Stimulated activated CD8-positive, alpha-beta memory T cell treated with anti-CD3 and anti-CD28 coated beads, Interleukin-12 subunit alpha, Interleukin-12 subunit beta, amount 100 ng/mL, for 24 hours (primary cell): Measurements from ENCODE around the gene SLFN12L.

Experiments
- DNase-seq: peaks from one replicate; pipeline ENCODE4 v3.0.0-alpha.2; 2020; ENCODE audit errors: extremely low read depth

The SLFN12L gene

DNA sequence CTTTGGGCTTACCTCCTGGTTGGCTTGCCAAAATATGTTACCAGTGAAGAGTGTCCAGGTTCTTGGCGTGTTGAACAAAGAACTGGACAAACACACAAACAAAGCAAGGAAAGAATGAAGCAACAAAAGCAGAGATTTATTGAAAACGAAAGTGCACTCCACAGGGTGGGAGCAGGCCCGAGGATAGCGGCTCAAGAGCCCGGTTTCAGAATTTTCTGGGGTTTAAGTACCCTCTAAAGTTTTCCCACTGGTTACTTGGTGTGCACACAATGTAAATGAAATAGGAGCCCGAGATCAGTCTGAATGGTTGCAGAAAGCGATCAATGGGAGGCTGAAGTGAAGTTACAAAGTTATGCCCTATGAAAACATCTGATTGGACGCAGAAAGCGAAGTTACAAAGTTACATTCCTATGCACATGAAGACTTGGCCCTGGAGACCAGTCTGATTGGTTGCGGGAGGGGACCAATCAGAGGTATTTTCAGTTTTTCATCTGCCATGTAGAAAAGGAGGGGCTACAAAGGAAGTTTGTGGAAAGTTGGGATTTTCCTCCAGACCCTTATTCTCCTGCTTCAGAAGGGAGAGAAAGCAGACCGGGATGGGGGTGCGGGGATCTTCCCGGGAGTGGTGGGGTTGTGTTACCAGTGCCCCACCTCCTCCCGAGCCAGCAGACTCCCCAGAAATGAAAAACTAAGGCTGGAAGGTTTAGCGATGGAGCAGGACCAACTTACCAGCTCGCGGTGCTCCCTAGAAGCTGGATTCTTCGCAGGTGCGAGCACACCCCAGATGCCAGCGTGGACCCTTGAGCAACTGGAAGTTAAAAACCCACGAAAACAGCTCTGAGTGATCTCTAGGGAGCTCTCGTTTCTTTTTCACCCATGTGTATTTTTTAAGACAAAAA lies 105.1 kb downstream of the SLFN12L start, which contains the start of gene SLFN12:
TSS of gene SLFN12 (minus strand) at position 325 of the 899 bp plus-strand sequence. CDS start 9,472 bp downstream, outside the sequence.
- DNase-seq = no peak

DNA sequence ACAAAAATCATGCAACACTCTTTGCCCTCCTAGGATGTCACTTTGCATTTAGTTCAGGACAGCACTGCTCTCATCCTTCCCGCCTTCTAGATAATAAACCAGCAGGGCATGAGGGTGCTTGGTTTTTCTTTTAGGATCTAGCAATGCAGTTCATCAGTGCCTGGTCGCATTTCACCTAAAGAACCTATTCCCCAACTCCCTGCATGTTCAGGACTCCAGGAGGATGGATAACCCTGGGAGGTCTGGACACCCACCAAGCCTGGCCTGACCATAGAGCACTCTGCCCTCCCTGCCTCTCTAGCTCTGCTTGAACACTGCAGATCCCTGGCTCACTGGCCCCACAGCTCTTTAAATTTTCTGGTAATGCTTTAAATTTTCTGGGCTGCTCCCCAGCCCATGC lies 107.8 kb downstream of the SLFN12L start:
- no peak for DNase-seq

DNA sequence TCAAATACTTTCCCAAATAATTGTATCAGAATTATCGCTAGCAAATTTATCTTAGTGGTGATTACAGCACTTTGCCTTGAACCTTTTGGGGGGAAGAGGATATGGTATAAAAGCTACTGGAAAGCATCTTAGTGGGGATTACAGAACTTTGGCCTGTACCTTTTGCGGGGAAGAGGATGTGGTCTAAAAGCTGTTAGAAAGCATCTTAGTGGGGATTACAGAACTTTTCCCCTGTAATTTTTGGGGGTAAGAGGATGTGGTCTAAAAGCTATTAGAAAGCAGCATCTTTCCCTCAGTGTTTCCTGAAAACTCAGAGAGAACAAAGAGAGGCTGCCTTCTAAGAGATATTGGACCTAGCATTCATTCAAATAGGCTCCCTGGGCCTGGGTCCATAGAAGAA lies 109.2 kb downstream of the SLFN12L start:
- DNase-seq = no peak

DNA sequence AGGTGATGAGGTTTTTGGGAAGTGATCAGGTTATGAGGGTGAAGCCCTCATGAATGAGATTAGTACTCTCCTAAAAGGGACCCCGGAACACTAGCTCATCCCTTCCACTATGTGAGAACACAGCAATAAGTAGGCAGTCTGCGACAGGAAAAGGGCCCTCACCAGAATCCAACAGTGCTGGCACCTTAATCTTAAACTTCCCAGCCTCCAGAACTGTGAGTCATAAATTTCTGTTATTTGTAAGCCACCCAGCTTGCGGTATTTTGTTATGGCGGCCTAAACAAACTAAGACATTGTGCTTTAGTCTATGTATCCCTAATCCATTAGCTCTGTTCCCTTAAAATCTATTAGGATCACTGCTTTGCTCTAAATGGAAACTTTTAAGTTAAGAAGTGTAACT lies 113.7 kb downstream of the SLFN12L start:
- DNase-seq = no peak
